Measurements from ENCODE around the gene MRPL12.

The MRPL12 gene

GRCh38 chr17:81741594-81742452, 38.7 kb downstream of the MRPL12 start:
- DNase-seq: peak; percentile 9

Data from OCI-M1 (cell line).